K562 (cell line): ENCODE results near the gene CERS6. TPM values are rescaled to one million over a fixed set of nuclear protein-coding genes. Genes with fewer than 3 reads are reported as not detected.

Experiments used
- ATAC-seq: fragments of 200-7000 bp; cut with Tn5 transposase; 3 replicates; pipeline ENCODE4 v1.9.1; 2020; ENCODE audit warnings: moderate library complexity
- BruUV-seq: library from RNA; stranded (reverse); fragments of 400-500 nt; replicated peaks from 2 replicates; lab custom pipeline; 2021; lab: Mats Ljungman, UMichigan
- CTCF ChIA-PET: fragments of 300-600 bp; formaldehyde crosslinking; extraction: SDS; loops from one replicate; lab custom pipeline; 2021; ENCODE audit warnings: low intra/inter-chr PET ratio; lab: Yijun Ruan, JAX
- POLR2A ChIA-PET: fragments of 300-600, 350-650 bp; sonication (Branson Sonifier 250); formaldehyde crosslinking; extraction: SDS; loops from one replicate; lab custom pipeline; 2021; ENCODE audit warnings: antibody characterized with exemption, inconsistent platforms; lab: Yijun Ruan, JAX
- DNase-seq, 4 experiments: peaks; one replicate each; pipeline versions ENCODE4 v3.0.0 to v3.0.0-alpha.2; 2011 to 2018; ENCODE audit warnings: low spot score in 3 of 4, mixed read lengths in 3 of 4; ENCODE audit errors: extremely low read depth in 1 of 4
- FAIRE-seq: peaks from 2 replicates; lab custom pipeline; 2011; peaks lifted over from hg19 to GRCh38; lab: Jason Lieb, UNC
- H2AFZ ChIP-seq: 2 replicates; pipeline ENCODE4 v1.6.0; 2011; ENCODE audit warnings: low read depth, low read length, control low read depth, inconsistent platforms
- H3K27ac ChIP-seq: fragments of 200-600 bp; 3 replicates; pipeline ENCODE4 v1.8.0; 2011; ENCODE audit warnings: low read depth, mild to moderate bottlenecking, control low read depth, inconsistent platforms, low read length, moderate library complexity, mixed read lengths; ENCODE audit errors: extremely low read depth
- H3K27me3 ChIP-seq, 2 experiments: fragments of 300-600 bp in 1 of 2; 2 replicates in 1 of 2; 3 replicates in 1 of 2; pipeline versions ENCODE4 v1.6.0 to v1.8.0; 2011; ENCODE audit warnings: inconsistent platforms in 2 of 2, low read length in 2 of 2, mild to moderate bottlenecking in 1 of 2, mixed read lengths in 1 of 2, moderate library complexity in 1 of 2; ENCODE audit not compliant: control insufficient read depth in 2 of 2, insufficient read depth in 2 of 2
- H3K36me3 ChIP-seq: fragments of 300-600 bp; 3 replicates; pipeline ENCODE4 v1.8.0; 2011; ENCODE audit warnings: mild to moderate bottlenecking, low read length, inconsistent platforms; ENCODE audit not compliant: control insufficient read depth, insufficient read depth
- H3K4me1 ChIP-seq, 2 experiments: fragments of 200-600 bp in 1 of 2; replicated peaks in 1 of 2; 2 replicates in 1 of 2; 3 replicates in 1 of 2; pipeline versions ENCODE4 v1.5.1 to v1.8.0; 2011; ENCODE audit warnings: inconsistent platforms in 2 of 2, low read length in 2 of 2, mild to moderate bottlenecking in 1 of 2, mixed read lengths in 1 of 2, moderate library complexity in 1 of 2; ENCODE audit not compliant: control insufficient read depth in 2 of 2, insufficient read depth in 2 of 2
- H3K4me2 ChIP-seq: 2 replicates; pipeline ENCODE4 v1.6.1; 2011; ENCODE audit warnings: low read length, control low read depth, inconsistent platforms, mixed read lengths; ENCODE audit not compliant: insufficient read depth
- H3K4me3 ChIP-seq: fragments of 200-600 bp; sonication (generic), shearing (Covaris generic); 2 replicates; pipeline ENCODE4 v1.5.1; 2016; ENCODE audit warnings: control low read depth, inconsistent platforms
- H3K79me2 ChIP-seq: fragments of 200-600 bp; 3 replicates; pipeline ENCODE4 v1.8.0; 2011; ENCODE audit warnings: low read length, inconsistent platforms; ENCODE audit not compliant: control insufficient read depth, insufficient read depth
- H3K9ac ChIP-seq, 2 experiments: 2 replicates each; pipeline versions ENCODE4 v1.6.0 to v1.6.1; 2011; ENCODE audit warnings: low read depth in 2 of 2, low read length in 2 of 2, control low read depth in 1 of 2, inconsistent platforms in 1 of 2, mild to moderate bottlenecking in 1 of 2, mixed read lengths in 1 of 2; ENCODE audit not compliant: insufficient read depth in 1 of 2
- H3K9me1 ChIP-seq: one replicate; pipeline ENCODE4 v1.6.0; 2011; ENCODE audit warnings: inconsistent platforms, mild to moderate bottlenecking, low read length, moderate library complexity; ENCODE audit not compliant: control insufficient read depth, insufficient read depth
- H3K9me3 ChIP-seq: replicated peaks from 2 replicates; pipeline ENCODE4 v1.5.1; 2011; ENCODE audit warnings: low read depth, low read length, inconsistent platforms; ENCODE audit not compliant: control insufficient read depth, insufficient read depth
- H4K20me1 ChIP-seq: replicated peaks from 2 replicates; pipeline ENCODE4 v1.6.1; 2011; ENCODE audit warnings: low read length, inconsistent platforms, mixed read lengths; ENCODE audit not compliant: control insufficient read depth, insufficient read depth
- ATF2 ChIP-seq: sonication (generic); formaldehyde crosslinking; IDR thresholded peaks from 2 replicates; pipeline ENCODE4 v1.8.1; 2022; ENCODE audit warnings: missing genetic modification reagents
- C11orf30 ChIP-seq: fragments of 450-650 bp; IDR thresholded peaks from 2 replicates; pipeline ENCODE4 v1.6.1; 2016; ENCODE audit warnings: low read depth, mild to moderate bottlenecking
- CLOCK ChIP-seq: fragments of 250-450 bp; sonication (Bioruptor Pico); IDR thresholded peaks from 2 replicates; pipeline ENCODE4 v1.4.0; 2020; ENCODE audit warnings: mild to moderate bottlenecking, moderate library complexity, borderline replicate concordance
- DIDO1 ChIP-seq: fragments of 450-650 bp; IDR thresholded peaks from 2 replicates; pipeline ENCODE4 v1.6.1; 2016; ENCODE audit warnings: low read depth, missing biosample characterization, missing genetic modification characterization
- E2F6 ChIP-seq, 2 experiments: IDR thresholded peaks; 2 replicates each; pipeline ENCODE4 v1.6.1; 2011; ENCODE audit warnings: borderline replicate concordance in 1 of 2, control low read depth in 1 of 2, low read depth in 1 of 2, low read length in 1 of 2, mild to moderate bottlenecking in 1 of 2, mixed read lengths in 1 of 2, moderate library complexity in 1 of 2; ENCODE audit not compliant: insufficient read depth in 1 of 2, insufficient read length in 1 of 2, poor library complexity in 1 of 2, severe bottlenecking in 1 of 2; ENCODE audit errors: extremely low read depth in 1 of 2
- HSF4 ChIP-seq: fragments of 250-450 bp; sonication (Bioruptor Pico); IDR thresholded peaks from 2 replicates; pipeline ENCODE4 v2.1.2; 2022; ENCODE audit warnings: mild to moderate bottlenecking, moderate library complexity, borderline replicate concordance
- NUFIP1 ChIP-seq: fragments of 450-650 bp; IDR thresholded peaks from 2 replicates; pipeline ENCODE4 v1.6.1; 2018; ENCODE audit not compliant: partially characterized antibody
- TSHZ1 ChIP-seq: fragments of 250-450 bp; sonication (Bioruptor Pico); IDR thresholded peaks from 2 replicates; pipeline ENCODE4 v1.4.0; 2020; ENCODE audit warnings: mild to moderate bottlenecking, moderate library complexity
- ZNF280A ChIP-seq: fragments of 450-650 bp; IDR thresholded peaks from 2 replicates; pipeline ENCODE4 v1.6.1; 2018; ENCODE audit warnings: mild to moderate bottlenecking, low read depth; ENCODE audit not compliant: partially characterized antibody
- ZNF707 ChIP-seq: fragments of 250-450 bp; sonication (Bioruptor Pico); conservative IDR thresholded peaks from 2 replicates; pipeline ENCODE4 v1.8.0; 2022; ENCODE audit warnings: inconsistent platforms, mild to moderate bottlenecking, moderate library complexity
- WGBS: fragments of 100-300 bp; shearing (Covaris generic); methylation state at CpG from one replicate; pipeline ENCODE4 v1.1.6; 2016; ENCODE audit warnings: low coverage, mixed read lengths; ENCODE audit not compliant: insufficient coverage; ENCODE audit errors: missing lambda C conversion rate; 5-methylcytosine and 5-hydroxymethylcytosine counted together
- in situ Hi-C: fragments of 300-500 bp; cut with MboI; formaldehyde crosslinking; loops from 4 replicates; pipeline ENCODE4 v1.15.0; 2018; ENCODE audit warnings: inconsistent platforms, mixed read lengths
- intact Hi-C: fragments of 100-400 bp; cut with micrococcal nuclease; formaldehyde crosslinking; loops from 2 replicates; pipeline ENCODE4 v1.14.2; 2022
- polyA plus RNA-seq, 8 experiments: library from polyadenylated mRNA; depleted of rRNA in 4 of 8; stranded (reverse) in 5 of 8; unstranded in 3 of 8; fragments of >200 nt; fragmentation: Nextera tagmentation in 2 of 8; fragmentation: Illumina TruSeq in 1 of 8; extraction: Ambion mirVana in 2 of 8; extraction: Trizol in 1 of 8; gene quantifications; 2 replicates each; pipeline versions ENCODE4 v1.2.1 to v1.2.3, GENCODE V29; 2011 to 2014; ENCODE audit warnings: inconsistent platforms in 1 of 8, missing spikeins in 1 of 8
- total RNA-seq, 7 experiments: library from RNA; depleted of rRNA in 6 of 7; stranded (reverse); fragments of >200 nt in 6 of 7; fragmentation: Illumina TruSeq in 2 of 7; extraction: Trizol in 2 of 7; gene quantifications; 2 replicates each; pipeline versions ENCODE4 v1.2.1 to v1.2.3, GENCODE V29; 2011 to 2021; ENCODE audit warnings: low replicate concordance in 1 of 7

CERS6 gene
- total and polyA plus RNA-seq, 9 of the 15 experiments (the other 6 are each of a cell fraction or from before 2014, with no cell fraction given) = 1.6 to 13.6 (median 11.4) TPM

- no TSS peak for BruUV-seq
- Histone ChIP-seq H4K20me1 (0 out of 2 replicates have a peak, but pooled peaks cover 6% of the 10 kb centered on the region), H3K36me3 (no peaks in the 10 kb centered on the region), H3K9me3 (no peaks in the 10 kb centered on the region), H3K79me2 (peaks cover 49% of the 10 kb centered on the region), H3K27me3 (no peaks in the 10 kb centered on the region), H3K27ac (no peak overlapping the region), H3K4me2 (no peak overlapping the region), H3K4me1 (peaks cover 0 to 10% of the 10 kb centered on the region in 2 experiments; a peak in 3 of 5 replicates), H2AFZ (no peak overlapping the region), H3K4me3 (no peak overlapping the region), H3K9ac (no peak overlapping the region), H3K9me1 (no peaks in the 10 kb centered on the region)
- intact Hi-C loops = no loop called here
- FAIRE-seq (no peak), DNase-seq (no peak), ATAC-seq (0 out of 3 replicates have a peak, but pooled peaks have one; percentile 14)
- in situ Hi-C loops = no loop called here
- CTCF ChIA-PET = no interaction called here
- POLR2A ChIA-PET = interaction anchor here (1.5 to 3.2 kb wide), 3 partner anchors 9 to 24 kb away, joined by 4 to 12 read pairs (median 5); no protein-coding TSS in a partner anchor
- WGBS = 40% methylated on average over 2 of the region's 2 CpGs
- TF ChIP-seq ATF2 (CRISPR knock-in tag) (no peak), HSF4 (CRISPR knock-in tag) (no peak), CLOCK (CRISPR knock-in tag) (no peak), DIDO1 (no peak), NUFIP1 (no peak), ZNF280A (no peak), ZNF707 (no peak), TSHZ1 (CRISPR knock-in tag) (no peak), C11orf30 (no peak), E2F6 (IDR thresholded peaks at IDR 0.05; ENCODE audit: borderline replicate concordance in 1 of 2, extremely low read depth in 1 of 2, insufficient read depth in 1 of 2, insufficient read length in 1 of 2, low read depth in 1 of 2, low read length in 1 of 2, poor library complexity in 1 of 2, severe bottlenecking in 1 of 2) (no peak)
These were observed 10.2 kb downstream of the CERS6 start for GRCh38 chr2:168466190-168466737.
